Measurements from ENCODE around the gene PACRG.
A peak's percentile ranks its signal among the peaks of the same experiment; 100 is the strongest.

Gene PACRG

DNA sequence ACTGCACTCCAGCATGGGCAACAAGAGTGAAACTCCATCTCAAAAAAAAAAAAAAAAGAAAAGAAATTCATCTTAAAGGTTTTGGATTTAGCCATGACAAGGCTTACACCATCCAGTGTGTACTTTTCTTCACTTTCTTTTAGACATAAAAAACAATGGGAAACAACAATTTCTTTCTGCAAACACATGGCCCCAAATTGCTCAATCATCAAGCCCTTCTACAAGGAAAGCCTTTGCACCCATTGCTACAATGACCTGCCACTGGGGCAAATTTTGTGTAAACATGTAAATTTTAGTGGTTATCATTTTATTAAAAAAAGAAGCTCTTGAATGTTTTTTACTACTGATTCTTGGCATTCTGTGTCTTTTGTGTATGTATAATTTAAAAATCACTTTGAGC is 554.9 kb downstream of the PACRG start:
- DNase-seq (ENCODE audit: low read depth) = peak; percentile 34
- H3K4me3 ChIP-seq (replicated peaks; ENCODE audit: low read depth, low read length) = no peak overlapping the region
- TF ChIP-seq, protein P1, sequence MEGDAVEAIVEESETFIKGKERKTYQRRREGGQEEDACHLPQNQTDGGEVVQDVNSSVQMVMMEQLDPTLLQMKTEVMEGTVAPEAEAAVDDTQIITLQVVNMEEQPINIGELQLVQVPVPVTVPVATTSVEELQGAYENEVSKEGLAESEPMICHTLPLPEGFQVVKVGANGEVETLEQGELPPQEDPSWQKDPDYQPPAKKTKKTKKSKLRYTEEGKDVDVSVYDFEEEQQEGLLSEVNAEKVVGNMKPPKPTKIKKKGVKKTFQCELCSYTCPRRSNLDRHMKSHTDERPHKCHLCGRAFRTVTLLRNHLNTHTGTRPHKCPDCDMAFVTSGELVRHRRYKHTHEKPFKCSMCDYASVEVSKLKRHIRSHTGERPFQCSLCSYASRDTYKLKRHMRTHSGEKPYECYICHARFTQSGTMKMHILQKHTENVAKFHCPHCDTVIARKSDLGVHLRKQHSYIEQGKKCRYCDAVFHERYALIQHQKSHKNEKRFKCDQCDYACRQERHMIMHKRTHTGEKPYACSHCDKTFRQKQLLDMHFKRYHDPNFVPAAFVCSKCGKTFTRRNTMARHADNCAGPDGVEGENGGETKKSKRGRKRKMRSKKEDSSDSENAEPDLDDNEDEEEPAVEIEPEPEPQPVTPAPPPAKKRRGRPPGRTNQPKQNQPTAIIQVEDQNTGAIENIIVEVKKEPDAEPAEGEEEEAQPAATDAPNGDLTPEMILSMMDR (IDR thresholded peaks at IDR 0.05; ENCODE audit: low read length, missing control alignments) = no peak

DNA sequence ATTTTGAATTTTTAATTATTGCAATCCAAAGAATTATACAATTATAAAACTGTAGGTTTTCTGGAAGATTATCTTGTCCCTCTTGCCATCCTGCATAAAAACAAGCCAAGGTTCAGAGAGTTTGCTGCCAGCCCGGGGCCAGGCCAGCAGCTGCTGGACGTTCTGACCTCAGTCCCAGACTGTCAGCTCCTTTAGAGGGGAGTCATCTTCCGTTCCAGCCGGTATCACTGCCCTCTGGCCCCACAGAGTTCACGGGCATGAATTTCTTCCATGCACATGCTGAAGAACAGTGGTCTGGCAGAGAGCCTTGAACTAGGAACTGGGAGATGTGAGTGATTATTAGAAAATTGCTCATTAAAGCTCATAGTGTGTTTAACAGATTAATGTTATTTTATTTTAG is 556.4 kb downstream of the PACRG start:
- TF ChIP-seq, protein P1 (IDR thresholded peaks at IDR 0.05; ENCODE audit: low read length, missing control alignments) = no peak
- peak; percentile 50 for DNase-seq (ENCODE audit: low read depth)

DNA sequence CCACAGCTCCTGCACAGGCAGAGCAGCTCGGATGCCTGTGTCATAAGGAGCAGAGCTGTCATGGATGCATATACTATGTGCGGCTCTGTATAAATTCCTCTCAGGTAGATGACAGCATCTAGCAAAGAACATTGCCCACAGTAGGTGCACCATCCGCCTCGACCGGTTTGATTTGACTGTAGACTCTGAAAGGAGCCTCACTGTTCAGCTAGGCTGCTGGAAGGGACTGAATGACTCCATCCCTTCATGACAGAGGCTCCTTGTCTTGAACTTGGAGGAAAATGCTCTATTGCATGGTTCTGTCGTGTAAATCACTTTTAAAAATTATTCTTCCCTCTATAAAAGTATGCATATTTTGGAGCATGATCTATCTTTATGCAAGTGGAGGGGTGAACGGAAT is 557.9 kb downstream of the PACRG start:
- no peak for DNase-seq (ENCODE audit: low read depth)

More for the DNA sequence above, 556.4 kb downstream of the PACRG start:
- no peak overlapping the region for H3K4me3 ChIP-seq (replicated peaks; ENCODE audit: low read depth, low read length)

DNA sequence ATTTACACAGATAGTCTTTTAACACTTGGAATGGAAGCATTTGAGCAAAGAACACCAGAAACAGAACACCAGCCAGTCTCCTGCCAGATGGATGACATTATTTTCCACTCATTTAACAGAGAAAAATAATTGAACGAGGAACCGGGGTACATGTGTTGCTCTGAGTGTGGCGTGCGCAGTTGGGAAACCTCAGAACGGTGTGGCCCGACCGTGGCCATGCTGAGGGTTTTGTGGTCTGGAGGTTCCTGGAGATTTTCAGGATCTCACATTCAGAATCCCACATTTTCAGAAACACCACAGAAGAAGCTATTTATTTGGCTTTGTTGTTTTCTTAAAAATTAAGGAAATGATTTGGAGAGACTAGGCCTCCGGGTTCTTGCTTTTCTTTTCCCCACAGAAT is 559.9 kb downstream of the PACRG start:
- TF ChIP-seq, protein P1 (IDR thresholded peaks at IDR 0.05; ENCODE audit: low read length, missing control alignments) = no peak
- no peak for DNase-seq (ENCODE audit: low read depth)
- H3K4me3 ChIP-seq (replicated peaks; ENCODE audit: low read depth, low read length) = no peak overlapping the region

More for the DNA sequence above, 557.9 kb downstream of the PACRG start:
- TF ChIP-seq, protein P1 (IDR thresholded peaks at IDR 0.05; ENCODE audit: low read length, missing control alignments) = no peak
- H3K4me3 ChIP-seq (replicated peaks; ENCODE audit: low read depth, low read length) = no peak overlapping the region

DNA sequence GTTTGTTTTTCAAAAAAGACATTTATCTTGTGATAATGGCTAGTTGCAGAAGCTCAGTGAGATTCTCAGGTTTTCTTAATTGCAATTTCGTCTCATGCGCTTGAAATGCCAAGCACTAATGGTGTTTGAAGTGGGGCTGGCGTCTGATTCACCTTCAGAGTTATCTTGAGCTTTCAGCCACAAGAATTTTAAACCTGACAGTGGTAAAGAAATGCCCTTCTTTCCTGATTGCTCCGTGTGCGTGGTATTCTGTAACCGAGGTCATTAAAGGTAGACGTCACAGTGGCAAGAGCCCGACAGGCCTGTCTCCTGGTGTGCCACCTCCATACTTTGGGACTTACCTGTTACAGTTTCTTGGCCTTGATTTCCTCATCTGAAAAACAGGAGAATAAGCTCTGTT is 560.3 kb downstream of the PACRG start:
- TF ChIP-seq, protein P1 (IDR thresholded peaks at IDR 0.05; ENCODE audit: low read length, missing control alignments) = no peak
- no peak overlapping the region for H3K4me3 ChIP-seq (replicated peaks; ENCODE audit: low read depth, low read length)
- no peak for DNase-seq (ENCODE audit: low read depth)

DNA sequence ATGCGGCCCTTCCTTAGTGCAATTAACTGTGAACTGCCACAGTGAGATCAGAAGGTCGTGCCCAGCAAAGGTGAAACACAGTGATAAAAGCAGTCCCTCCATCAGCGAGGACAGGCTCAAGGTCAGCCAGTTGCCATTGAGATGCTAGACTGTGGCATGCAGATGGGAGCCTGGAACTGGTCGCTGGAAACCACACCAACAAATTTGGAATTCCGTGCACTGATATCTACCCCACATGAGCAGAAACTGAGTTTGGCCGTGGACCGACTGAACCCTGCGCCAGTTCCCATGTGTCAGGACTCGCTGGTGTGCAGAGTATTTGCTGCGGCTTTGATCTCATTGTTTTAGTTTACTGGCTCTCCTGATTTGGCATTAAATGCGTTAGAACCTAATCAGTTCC is 561.1 kb downstream of the PACRG start:
- TF ChIP-seq, protein P1 (IDR thresholded peaks at IDR 0.05; ENCODE audit: low read length, missing control alignments) = no peak
- no peak overlapping the region for H3K4me3 ChIP-seq (replicated peaks; ENCODE audit: low read depth, low read length)
- DNase-seq (ENCODE audit: low read depth) = no peak

DNA sequence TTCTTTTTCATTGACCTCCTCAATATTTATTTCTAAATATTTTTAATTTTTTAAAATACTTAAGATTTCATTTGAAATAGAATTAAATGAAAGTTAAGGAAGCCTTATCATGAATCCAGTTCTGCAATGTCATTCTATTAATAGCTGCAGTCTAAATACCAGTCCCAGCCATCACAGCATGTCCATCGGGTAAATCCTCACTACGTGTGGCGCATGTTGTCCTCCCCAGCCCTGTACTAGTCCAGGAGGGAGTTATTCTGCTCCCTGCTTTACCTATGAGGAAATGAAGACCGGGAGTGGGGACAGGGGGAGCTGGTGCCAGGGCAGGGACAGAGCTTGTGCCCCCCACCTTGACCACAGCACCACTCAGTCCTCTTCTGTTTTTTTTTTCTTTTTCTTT is 561.7 kb downstream of the PACRG start:
- no peak overlapping the region for H3K4me3 ChIP-seq (replicated peaks; ENCODE audit: low read depth, low read length)
- TF ChIP-seq, protein P1 (IDR thresholded peaks at IDR 0.05; ENCODE audit: low read length, missing control alignments) = no peak
- no peak for DNase-seq (ENCODE audit: low read depth)
